ENCODE measurements around the gene ZNF791. TPM values are rescaled to one million over a fixed set of nuclear protein-coding genes. Genes with fewer than 3 reads are reported as not detected.

Gene ZNF791
- total RNA-seq, 1 experiment from 2014 or later: 15.2 TPM

- ChIA-PET CTCF (interaction anchor here (0.7 kb wide), 1 partner anchor 31 kb away, joined by 3 read pairs; no protein-coding TSS in a partner anchor), POLR2A (no interaction called here)
- peaks cover 11% of the 10 kb centered on the region for H3K36me3 Mint-ChIP-seq (ENCODE audit: insufficient read depth, unreplicated experiment)
- no peaks in the 10 kb centered on the region for H3K4me1 Mint-ChIP-seq (ENCODE audit: low read depth, unreplicated experiment)
- Histone ChIP-seq H3K4me1 (no peaks in the 10 kb centered on the region), H3K27me3 (replicated peaks; ENCODE audit: control insufficient read depth, insufficient read depth, low read length) (no peaks in the 10 kb centered on the region), H3K36me3 (ENCODE audit: control insufficient read depth, insufficient read depth, low read length) (no peaks in the 10 kb centered on the region), H3K9me3 (no peaks in the 10 kb centered on the region), H3K4me3 (ENCODE audit: low read depth, low read length) (no peak overlapping the region)
- intact Hi-C loops (cut with micrococcal nuclease; ENCODE audit: unreplicated experiment): no loop called here
- no TSS peak for BruUV-seq (replicated peaks)
- no peak overlapping the region for H3K27ac Mint-ChIP-seq (ENCODE audit: unreplicated experiment)
- no peak overlapping the region for H3K4me3 Mint-ChIP-seq (ENCODE audit: unreplicated experiment)
- no peaks in the 10 kb centered on the region for H3K27me3 Mint-ChIP-seq (ENCODE audit: insufficient read depth, unreplicated experiment)
- no peaks in the 10 kb centered on the region for H3K9me3 Mint-ChIP-seq (ENCODE audit: unreplicated experiment)
- TF ChIP-seq CTCF (IDR thresholded peaks at IDR 0.05; ENCODE audit: insufficient read depth in 1 of 2, low read depth in 1 of 2, low read length in 1 of 2, severe bottlenecking in 1 of 2, unreplicated experiment in 1 of 2): no peak
- no peak for DNase-seq
Observed at GRCh38 chr19:12606796-12607195, 3.9 kb upstream of the ZNF791 start.

GRCh38 chr19:12607631-12608030 lies 3.1 kb upstream of the ZNF791 start:
- POLR2A ChIA-PET: no interaction called here
- no peak for TF ChIP-seq CTCF (IDR thresholded peaks at IDR 0.05; ENCODE audit: insufficient read depth in 1 of 2, low read depth in 1 of 2, low read length in 1 of 2, severe bottlenecking in 1 of 2, unreplicated experiment in 1 of 2)
- no peaks in the 10 kb centered on the region for H3K4me1 ChIP-seq
- intact Hi-C loops (cut with micrococcal nuclease; ENCODE audit: unreplicated experiment): no loop called here
- no peaks in the 10 kb centered on the region for H3K4me1 Mint-ChIP-seq (ENCODE audit: low read depth, unreplicated experiment)
- H3K36me3 Mint-ChIP-seq (ENCODE audit: insufficient read depth, unreplicated experiment): peaks cover 12% of the 10 kb centered on the region
- H3K4me3 ChIP-seq (ENCODE audit: low read depth, low read length): no peak overlapping the region
- BruUV-seq (replicated peaks): no TSS peak
- CTCF ChIA-PET: no interaction called here
- no peak overlapping the region for H3K27ac Mint-ChIP-seq (ENCODE audit: unreplicated experiment)
- DNase-seq: no peak
- no peaks in the 10 kb centered on the region for H3K9me3 Mint-ChIP-seq (ENCODE audit: unreplicated experiment)
- H3K27me3 ChIP-seq (replicated peaks; ENCODE audit: control insufficient read depth, insufficient read depth, low read length): no peaks in the 10 kb centered on the region
- H3K4me3 Mint-ChIP-seq (ENCODE audit: unreplicated experiment): no peak overlapping the region
- H3K9me3 ChIP-seq: no peaks in the 10 kb centered on the region
- no peaks in the 10 kb centered on the region for H3K27me3 Mint-ChIP-seq (ENCODE audit: insufficient read depth, unreplicated experiment)
- H3K36me3 ChIP-seq (ENCODE audit: control insufficient read depth, insufficient read depth, low read length): no peaks in the 10 kb centered on the region

- Histone ChIP-seq H3K4me1 (no peaks in the 10 kb centered on the region), H3K27me3 (replicated peaks; ENCODE audit: control insufficient read depth, insufficient read depth, low read length) (no peaks in the 10 kb centered on the region), H3K36me3 (ENCODE audit: control insufficient read depth, insufficient read depth, low read length) (no peaks in the 10 kb centered on the region), H3K4me3 (ENCODE audit: low read depth, low read length) (peak overlapping the region; percentile 94), H3K9me3 (no peaks in the 10 kb centered on the region)
- Mint-ChIP-seq H3K4me3 (ENCODE audit: unreplicated experiment) (peak overlapping the region; percentile 96), H3K9me3 (ENCODE audit: unreplicated experiment) (no peaks in the 10 kb centered on the region), H3K27me3 (ENCODE audit: insufficient read depth, unreplicated experiment) (no peaks in the 10 kb centered on the region), H3K4me1 (ENCODE audit: low read depth, unreplicated experiment) (no peaks in the 10 kb centered on the region), H3K27ac (ENCODE audit: unreplicated experiment) (peak overlapping the region; percentile 98), H3K36me3 (ENCODE audit: insufficient read depth, unreplicated experiment) (peaks cover 48% of the 10 kb centered on the region)
- TF ChIP-seq CTCF (IDR thresholded peaks at IDR 0.05; ENCODE audit: insufficient read depth in 1 of 2, low read depth in 1 of 2, low read length in 1 of 2, severe bottlenecking in 1 of 2, unreplicated experiment in 1 of 2): no peak
- intact Hi-C loops (cut with micrococcal nuclease; ENCODE audit: unreplicated experiment): loop anchor here (5.0 kb wide), 1 partner anchor 59 kb away; the partner anchor contains the start of gene ZNF564
- POLR2A ChIA-PET: interaction anchor here (1.0 to 1.3 kb wide), 5 partner anchors 58 to 471 kb away, joined by 3 to 8 read pairs (median 5); partner anchors contain the start of genes ZNF20, ZNF564 and ZNF709
- no TSS peak for BruUV-seq (replicated peaks)
- CTCF ChIA-PET: interaction anchor here (0.7 to 1.1 kb wide), 3 partner anchors 58 to 471 kb away, joined by 3 to 4 read pairs (median 3); partner anchors contain the start of genes GET3 and ZNF20
- DNase-seq: peak; percentile 74
Observed at GRCh38 chr19:12611361-12611699, 610 bp downstream of the ZNF791 start.
